OCI-LY1 (cell line): ENCODE measurements around the gene CNTROB.

ENCODE experiments used
- EZH2 ChIP-seq: fragments of 200-600 bp; sonication (generic), shearing (Covaris generic); IDR thresholded peaks from 2 replicates; pipeline ENCODE4 v1.8.0; 2017; ENCODE audit warnings: borderline replicate concordance, mixed run types, mild to moderate bottlenecking, antibody characterized with exemption, low read length, moderate library complexity, mixed read lengths
- TF ChIP-seq, protein P1 (sequence below): fragments of 200-600 bp; sonication (generic), shearing (Covaris generic); IDR thresholded peaks from 2 replicates; pipeline ENCODE4 v1.5.1; 2017; ENCODE audit warnings: mild to moderate bottlenecking, antibody characterized with exemption, low read length, moderate library complexity, mixed read lengths

DNA sequence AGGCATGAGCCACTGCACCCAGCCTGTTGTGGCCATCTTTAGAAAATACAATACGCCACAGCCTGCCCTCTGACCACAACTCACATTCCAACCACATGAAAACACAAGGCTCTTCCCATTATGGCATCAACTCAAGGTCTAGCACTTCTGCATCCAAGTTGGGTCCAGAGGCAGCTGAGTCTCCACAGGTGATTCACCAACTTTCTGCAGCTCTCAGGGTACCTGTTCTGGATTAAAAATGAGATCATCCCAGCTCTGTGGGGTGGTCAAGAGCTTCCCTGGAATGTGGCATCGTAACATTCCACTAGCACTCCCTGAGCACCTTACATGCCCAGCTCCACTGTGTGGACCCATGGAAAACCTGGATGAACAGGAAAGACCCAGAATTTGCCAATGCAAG is 60.5 kb downstream of the CNTROB start:
- TF ChIP-seq, protein P1, sequence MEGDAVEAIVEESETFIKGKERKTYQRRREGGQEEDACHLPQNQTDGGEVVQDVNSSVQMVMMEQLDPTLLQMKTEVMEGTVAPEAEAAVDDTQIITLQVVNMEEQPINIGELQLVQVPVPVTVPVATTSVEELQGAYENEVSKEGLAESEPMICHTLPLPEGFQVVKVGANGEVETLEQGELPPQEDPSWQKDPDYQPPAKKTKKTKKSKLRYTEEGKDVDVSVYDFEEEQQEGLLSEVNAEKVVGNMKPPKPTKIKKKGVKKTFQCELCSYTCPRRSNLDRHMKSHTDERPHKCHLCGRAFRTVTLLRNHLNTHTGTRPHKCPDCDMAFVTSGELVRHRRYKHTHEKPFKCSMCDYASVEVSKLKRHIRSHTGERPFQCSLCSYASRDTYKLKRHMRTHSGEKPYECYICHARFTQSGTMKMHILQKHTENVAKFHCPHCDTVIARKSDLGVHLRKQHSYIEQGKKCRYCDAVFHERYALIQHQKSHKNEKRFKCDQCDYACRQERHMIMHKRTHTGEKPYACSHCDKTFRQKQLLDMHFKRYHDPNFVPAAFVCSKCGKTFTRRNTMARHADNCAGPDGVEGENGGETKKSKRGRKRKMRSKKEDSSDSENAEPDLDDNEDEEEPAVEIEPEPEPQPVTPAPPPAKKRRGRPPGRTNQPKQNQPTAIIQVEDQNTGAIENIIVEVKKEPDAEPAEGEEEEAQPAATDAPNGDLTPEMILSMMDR = no peak
- TF ChIP-seq EZH2 = no peak
